HG03378 (cell line): ENCODE measurements around the gene RLN2.

Experiments used
- ATAC-seq: cut with Tn5 transposase; IDR thresholded peaks from one replicate; pipeline ENCODE4 v1.9.1; 2021; ENCODE audit warnings: mild to moderate bottlenecking, moderate library complexity; ENCODE audit not compliant: unreplicated experiment

Gene RLN2

GRCh38 chr9:5274770-5275169 lies 29.7 kb downstream of the RLN2 start:
- ATAC-seq: peak; percentile 75

DNA sequence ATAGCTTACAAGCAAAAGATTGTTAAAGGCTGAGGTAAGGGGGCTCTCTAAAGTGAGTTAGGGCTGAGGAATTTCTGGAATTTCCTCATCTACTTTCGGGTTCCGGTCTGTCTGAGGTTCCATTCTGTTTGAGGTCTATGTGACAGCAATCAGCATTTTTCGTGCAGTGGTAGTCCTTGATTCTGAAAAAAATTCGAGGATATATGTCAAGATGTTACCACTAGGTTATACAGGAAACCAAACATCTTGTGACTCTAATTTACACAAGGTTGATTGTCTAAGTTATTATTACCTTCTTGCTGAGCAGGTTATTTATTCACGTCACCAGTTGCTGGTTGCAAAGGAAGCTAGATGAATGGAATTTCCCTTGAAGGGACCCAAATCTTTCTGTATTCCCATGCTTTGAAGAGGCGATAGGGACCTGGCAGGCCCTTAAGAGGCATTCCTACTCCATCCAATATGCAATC lies 35.2 kb downstream of the RLN2 start:
- no peak for ATAC-seq

GRCh38 chr9:5265939-5266338 lies 38.6 kb downstream of the RLN2 start:
- no peak for ATAC-seq

- ATAC-seq: no peak
These were observed 40.3 kb downstream of the RLN2 start for GRCh38 chr9:5264219-5264595.

- ATAC-seq: no peak
These were observed 40.9 kb downstream of the RLN2 start for GRCh38 chr9:5263351-5264218.
